GM12878 (cell line): Measurements from ENCODE around the gene PAX2.

Source experiments
- CTCF ChIP-seq, 3 experiments: IDR thresholded peaks in 2 of 3; conservative IDR thresholded peaks in 1 of 3; 2 replicates each; pipeline ENCODE4 v1.5.1; 2011; ENCODE audit warnings: low read depth in 3 of 3, low read length in 3 of 3, mild to moderate bottlenecking in 3 of 3, control low read depth in 2 of 3, moderate library complexity in 2 of 3, inconsistent platforms in 1 of 3, mixed read lengths in 1 of 3; ENCODE audit not compliant: control insufficient read depth in 2 of 3, insufficient read depth in 1 of 3; ENCODE audit errors: extremely low read depth in 1 of 3
- EZH2 ChIP-seq: IDR thresholded peaks from 2 replicates; pipeline ENCODE4 v1.6.1; 2012; ENCODE audit warnings: low read depth, mild to moderate bottlenecking, control low read depth, inconsistent platforms, low read length, borderline replicate concordance; ENCODE audit not compliant: control insufficient read depth
- HSF1 ChIP-seq: fragments of 150-350 bp; IDR thresholded peaks from 2 replicates; pipeline ENCODE4 v1.6.1; 2014; ENCODE audit warnings: mild to moderate bottlenecking, low read depth, low read length
- POLR2AphosphoS5 ChIP-seq: IDR thresholded peaks from 2 replicates; pipeline ENCODE4 v1.6.1; 2011; ENCODE audit warnings: mild to moderate bottlenecking, low read length, inconsistent platforms
- RAD21 ChIP-seq: IDR thresholded peaks from 2 replicates; pipeline ENCODE4 v1.6.1; 2011; ENCODE audit warnings: mild to moderate bottlenecking, low read depth, low read length, moderate library complexity; ENCODE audit not compliant: insufficient read depth
- RBBP5 ChIP-seq: fragments of 200-600 bp; sonication (generic); conservative IDR thresholded peaks from 2 replicates; pipeline ENCODE4 v1.6.1; 2016

DNA sequence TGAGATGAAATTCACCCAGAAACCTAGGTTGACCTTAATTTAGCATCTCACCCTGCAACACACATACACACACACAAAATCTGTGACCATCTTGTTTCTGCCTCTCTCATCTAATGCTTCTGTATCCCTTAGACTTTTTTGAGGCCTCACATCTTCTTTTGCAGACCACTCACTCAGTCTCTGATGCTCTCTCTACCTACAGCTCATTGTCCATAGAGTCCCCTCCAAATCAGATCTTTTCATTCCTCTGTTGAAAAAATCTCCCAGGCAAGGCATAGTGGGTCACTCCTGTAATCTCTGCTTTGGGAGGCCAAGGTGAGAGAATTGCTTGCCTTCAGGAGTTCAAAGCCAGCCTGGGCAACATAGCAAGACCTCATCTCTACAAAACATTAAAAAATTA, 17.6 kb upstream of the PAX2 start:
- TF ChIP-seq POLR2AphosphoS5 (no peak), CTCF (IDR thresholded peaks at IDR 0.05 in 2 of 3, conservative IDR thresholded peaks at IDR 0.05 in 1 of 3; ENCODE audit: control insufficient read depth in 2 of 3, extremely low read depth in 1 of 3, insufficient read depth in 1 of 3, low read depth in 3 of 3, low read length in 3 of 3) (no peak), RBBP5 (no peak), HSF1 (no peak), EZH2 (no peak), RAD21 (no peak)
